DND-41 (cell line): ENCODE results near the gene MYLK4.

Experiments used
- ATAC-seq: fragments of 200-7000 bp; cut with Tn5 transposase; 3 replicates; pipeline ENCODE4 v1.9.1; 2021; ENCODE audit warnings: low read depth; ENCODE audit not compliant: insufficient read depth
- DNase-seq: peaks from one replicate; pipeline ENCODE4 v3.0.0-alpha.2; 2020
- H2AFZ ChIP-seq: 2 replicates; pipeline ENCODE4 v1.6.0; 2012; ENCODE audit warnings: low read depth, low read length
- H3K27ac ChIP-seq: 2 replicates; pipeline ENCODE4 v1.5.1; 2012; ENCODE audit warnings: low read length, inconsistent platforms
- H3K27me3 ChIP-seq: fragments of 200-600 bp; sonication (generic); 2 replicates; pipeline ENCODE4 v1.6.0; 2012; ENCODE audit warnings: low read length, mild to moderate bottlenecking, inconsistent platforms; ENCODE audit not compliant: insufficient read depth, poor library complexity
- H3K36me3 ChIP-seq: 2 replicates; pipeline ENCODE4 v1.5.1; 2012; ENCODE audit warnings: low read length, inconsistent platforms; ENCODE audit not compliant: insufficient read depth
- H3K4me1 ChIP-seq: 2 replicates; pipeline ENCODE4 v1.5.1; 2012; ENCODE audit warnings: mild to moderate bottlenecking, low read length; ENCODE audit not compliant: insufficient read depth
- H3K4me2 ChIP-seq: 2 replicates; pipeline ENCODE4 v1.6.0; 2012; ENCODE audit warnings: mild to moderate bottlenecking, moderate library complexity, low read length, inconsistent platforms; ENCODE audit not compliant: insufficient read depth
- H3K4me3 ChIP-seq, 2 experiments: fragments of 200-600 bp in 1 of 2; shearing (Covaris generic) in 1 of 2; 2 replicates each; pipeline ENCODE4 v1.5.1; 2012 to 2016; ENCODE audit warnings: inconsistent platforms in 2 of 2, low read length in 2 of 2, mild to moderate bottlenecking in 2 of 2, low read depth in 1 of 2, moderate library complexity in 1 of 2
- H3K79me2 ChIP-seq: 2 replicates; pipeline ENCODE4 v1.6.0; 2012; ENCODE audit warnings: low read length, inconsistent platforms; ENCODE audit not compliant: insufficient read depth
- H3K9ac ChIP-seq: 2 replicates; pipeline ENCODE4 v1.6.0; 2012; ENCODE audit warnings: low read depth, mild to moderate bottlenecking, inconsistent platforms, low read length, moderate library complexity
- H3K9me3 ChIP-seq: 2 replicates; pipeline ENCODE4 v1.5.1; 2012; ENCODE audit warnings: low read length, moderate library complexity, mild to moderate bottlenecking, inconsistent platforms; ENCODE audit not compliant: insufficient read depth, severe bottlenecking
- H4K20me1 ChIP-seq: 2 replicates; pipeline ENCODE4 v1.6.0; 2012; ENCODE audit warnings: low read length; ENCODE audit not compliant: insufficient read depth
- CTCF ChIP-seq: IDR thresholded peaks from 2 replicates; pipeline ENCODE4 v1.5.1; 2012; ENCODE audit warnings: borderline replicate concordance, low read length, moderate library complexity, mild to moderate bottlenecking; ENCODE audit not compliant: poor library complexity, severe bottlenecking; ENCODE audit errors: extremely low read depth
- EZH2 ChIP-seq: IDR thresholded peaks from 3 replicates; pipeline ENCODE4 v1.6.1; 2012; ENCODE audit warnings: borderline replicate concordance, low read depth, mild to moderate bottlenecking, moderate library complexity, low read length, inconsistent platforms; ENCODE audit not compliant: severe bottlenecking

MYLK4 gene

GRCh38 chr6:2651536-2651935, 99.2 kb downstream of the MYLK4 start:
- Histone ChIP-seq H3K27ac (no peak overlapping the region), H3K4me2 (no peak overlapping the region), H3K36me3 (no peaks in the 10 kb centered on the region), H3K9me3 (no peaks in the 10 kb centered on the region), H3K9ac (no peak overlapping the region), H3K27me3 (peaks cover 5% of the 10 kb centered on the region), H3K4me3 (no peak overlapping the region), H4K20me1 (no peaks in the 10 kb centered on the region), H3K4me1 (no peaks in the 10 kb centered on the region), H2AFZ (no peak overlapping the region), H3K79me2 (no peaks in the 10 kb centered on the region)
- DNase-seq (no peak), ATAC-seq (no peak)
- no peak for TF ChIP-seq CTCF
- no peak for TF ChIP-seq EZH2

- H2AFZ ChIP-seq = no peak overlapping the region
- no peaks in the 10 kb centered on the region for H3K36me3 ChIP-seq
- H3K27ac ChIP-seq = no peak overlapping the region
- H3K9ac ChIP-seq = no peak overlapping the region
- no peaks in the 10 kb centered on the region for H3K4me1 ChIP-seq
- TF ChIP-seq CTCF (no peak), EZH2 (no peak)
- H3K4me3 ChIP-seq = no peak overlapping the region
- DNase-seq = no peak
- no peak for ATAC-seq
- no peaks in the 10 kb centered on the region for H3K9me3 ChIP-seq
- H3K27me3 ChIP-seq = peaks cover 7% of the 10 kb centered on the region
- H3K4me2 ChIP-seq = no peak overlapping the region
- H4K20me1 ChIP-seq = no peaks in the 10 kb centered on the region
- H3K79me2 ChIP-seq = no peaks in the 10 kb centered on the region
These were observed 104.4 kb downstream of the MYLK4 start for GRCh38 chr6:2646346-2646745.

DNA sequence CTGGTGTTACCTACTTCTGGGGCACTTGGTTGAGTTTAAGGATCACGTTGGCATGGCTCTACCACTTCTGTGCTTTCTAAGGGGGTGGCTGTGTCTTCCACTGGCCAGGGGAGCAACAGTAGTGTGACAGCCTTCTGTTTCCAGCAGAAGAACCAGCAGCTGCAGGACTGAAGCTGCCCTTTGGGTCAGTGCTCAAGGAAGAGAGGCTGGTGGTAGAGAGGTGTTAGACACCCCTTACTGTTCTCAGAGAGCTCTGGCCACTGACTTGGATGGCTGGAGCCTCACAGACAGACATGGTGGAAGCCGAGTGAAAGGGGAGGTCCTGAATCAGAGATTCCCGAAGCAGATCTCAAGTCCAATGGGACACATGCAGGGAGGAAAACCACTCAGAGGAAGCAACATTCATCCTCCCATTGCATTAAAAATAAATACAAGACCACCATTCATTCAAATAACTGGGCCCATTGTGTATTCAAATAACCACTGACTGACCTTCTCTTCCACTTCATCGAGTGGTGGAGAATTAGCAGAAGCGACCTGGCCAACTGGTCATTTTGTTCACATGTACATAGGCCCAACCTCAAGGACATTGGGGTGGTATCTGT, 106.7 kb downstream of the MYLK4 start:
- ATAC-seq = no peak
- H3K36me3 ChIP-seq = no peaks in the 10 kb centered on the region

More for the DNA sequence above, 106.7 kb downstream of the MYLK4 start:
- Histone ChIP-seq H2AFZ (no peak overlapping the region), H3K9ac (no peak overlapping the region), H3K79me2 (no peaks in the 10 kb centered on the region), H3K27ac (no peak overlapping the region), H4K20me1 (no peaks in the 10 kb centered on the region; the same call in 1 of the 2 replicates), H3K4me2 (no peak overlapping the region), H3K27me3 (peaks cover 15% of the 10 kb centered on the region), H3K9me3 (no peaks in the 10 kb centered on the region), H3K4me1 (no peaks in the 10 kb centered on the region), H3K4me3 (no peak overlapping the region)
- DNase-seq = no peak
- TF ChIP-seq CTCF = no peak
